Muscle layer of duodenum (tissue), 2 donors: ENCODE measurements around the gene SLC15A4.
"Not testable (repeated sequence)": the region's sequence is repeated elsewhere in the genome, so short reads cannot be mapped to it uniquely, and the experiment has no call there.

Experiments
- H3K27ac ChIP-seq: one replicate; pipeline ENCODE4 v1.7.0; 2013; ENCODE audit warnings: mild to moderate bottlenecking, low read length
- H3K27me3 ChIP-seq: one replicate; pipeline ENCODE4 v1.7.0; 2013; ENCODE audit warnings: low read depth, mild to moderate bottlenecking, control low read depth, low read length
- H3K36me3 ChIP-seq, 2 donors: one replicate each; pipeline ENCODE4 v1.7.0; 2013; ENCODE audit warnings: low read length in 2 of 2, control low read depth in 1 of 2, mild to moderate bottlenecking in 1 of 2; ENCODE audit not compliant: insufficient read depth in 2 of 2, control insufficient read depth in 1 of 2
- H3K4me1 ChIP-seq, 2 donors: one replicate each; pipeline ENCODE4 v1.7.0; 2013; ENCODE audit warnings: low read length in 2 of 2, mild to moderate bottlenecking in 2 of 2, control low read depth in 1 of 2, moderate library complexity in 1 of 2; ENCODE audit not compliant: insufficient read depth in 2 of 2, control insufficient read depth in 1 of 2
- H3K4me3 ChIP-seq, 2 donors: one replicate each; pipeline ENCODE4 v1.7.0; 2013; ENCODE audit warnings: low read length in 2 of 2, low read depth in 1 of 2, mild to moderate bottlenecking in 1 of 2
- H3K9me3 ChIP-seq, 2 donors: one replicate each; pipeline ENCODE4 v1.7.0; 2013; ENCODE audit warnings: low read length in 2 of 2, control low read depth in 1 of 2, mild to moderate bottlenecking in 1 of 2; ENCODE audit not compliant: control insufficient read depth in 1 of 2
- donor health status: healthy.

Gene SLC15A4

GRCh38 chr12:128843538-128843937 lies 19.8 kb upstream of the SLC15A4 start:
- Histone ChIP-seq H3K36me3 (no peaks in the 10 kb centered on the region), H3K4me1 (no peaks in the 10 kb centered on the region), H3K27ac (no peak overlapping the region), H3K27me3 (no peaks in the 10 kb centered on the region), H3K4me3 (no peak overlapping the region), H3K9me3 (no peaks in the 10 kb centered on the region)

- no peaks in the 10 kb centered on the region for H3K27me3 ChIP-seq
- no peaks in the 10 kb centered on the region for H3K36me3 ChIP-seq
- H3K4me3 ChIP-seq: no peak overlapping the region
- no peaks in the 10 kb centered on the region for H3K9me3 ChIP-seq
- no peak overlapping the region for H3K27ac ChIP-seq
- no peaks in the 10 kb centered on the region for H3K4me1 ChIP-seq
These were observed 18.8 kb upstream of the SLC15A4 start for GRCh38 chr12:128842579-128842978.

GRCh38 chr12:128840862-128841468 lies 17.2 kb upstream of the SLC15A4 start:
- Histone ChIP-seq H3K4me3 (no peak overlapping the region), H3K36me3 (no peaks in the 10 kb centered on the region), H3K27me3 (no peaks in the 10 kb centered on the region), H3K27ac (no peak overlapping the region), H3K9me3 (no peaks in the 10 kb centered on the region), H3K4me1 (no peaks in the 10 kb centered on the region)

DNA sequence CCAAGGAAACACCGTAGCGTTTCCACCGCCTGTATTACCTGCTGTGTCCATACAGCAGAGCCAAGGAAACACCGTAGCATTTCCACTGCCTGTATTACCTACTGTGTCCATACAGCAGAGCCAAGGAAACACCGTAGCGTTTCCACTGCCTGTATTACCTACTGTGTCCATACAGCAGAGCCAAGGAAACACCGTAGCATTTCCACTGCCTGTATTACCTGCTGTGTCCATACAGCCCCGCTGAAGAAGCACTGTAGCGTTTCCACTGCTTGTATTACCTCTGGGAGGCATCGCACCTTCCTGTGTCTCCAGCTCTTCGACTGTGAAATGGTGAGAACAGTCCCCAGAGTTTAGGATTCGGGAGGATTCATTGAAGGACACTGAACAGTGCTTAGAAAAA lies 16.1 kb upstream of the SLC15A4 start:
- not testable (repeated sequence) for H3K9me3 ChIP-seq, H3K27ac ChIP-seq, H3K4me3 ChIP-seq, H3K4me1 ChIP-seq, H3K36me3 ChIP-seq, H3K27me3 ChIP-seq

GRCh38 chr12:128833418-128833817 lies 9.7 kb upstream of the SLC15A4 start:
- Histone ChIP-seq H3K4me1 (no peaks in the 10 kb centered on the region), H3K4me3 (no peak overlapping the region), H3K9me3 (no peaks in the 10 kb centered on the region), H3K27me3 (no peaks in the 10 kb centered on the region), H3K27ac (no peak overlapping the region), H3K36me3 (no peaks in the 10 kb centered on the region)

DNA sequence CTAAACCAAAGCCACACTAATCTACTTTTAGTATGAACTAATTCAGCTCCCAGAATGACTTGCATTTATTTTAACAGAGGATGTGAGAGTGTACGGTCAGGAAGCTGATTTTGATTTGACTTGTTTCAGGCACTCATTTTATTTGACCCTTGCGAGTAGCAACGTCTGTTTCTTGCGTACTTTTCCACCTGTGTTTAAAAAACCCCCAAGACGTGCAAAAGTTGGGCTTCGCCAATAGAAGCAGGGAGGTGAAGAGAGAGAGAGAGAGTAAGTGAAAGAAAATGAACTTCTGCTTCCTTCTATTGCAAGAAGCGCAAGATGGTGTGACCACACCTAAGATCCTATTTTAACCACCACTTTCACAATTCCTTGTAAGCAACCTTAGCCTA lies 6.7 kb upstream of the SLC15A4 start:
- Histone ChIP-seq H3K4me1 (no peaks in the 10 kb centered on the region), H3K9me3 (no peaks in the 10 kb centered on the region), H3K27ac (no peak overlapping the region), H3K27me3 (no peaks in the 10 kb centered on the region), H3K36me3 (no peaks in the 10 kb centered on the region), H3K4me3 (no peak overlapping the region)

DNA sequence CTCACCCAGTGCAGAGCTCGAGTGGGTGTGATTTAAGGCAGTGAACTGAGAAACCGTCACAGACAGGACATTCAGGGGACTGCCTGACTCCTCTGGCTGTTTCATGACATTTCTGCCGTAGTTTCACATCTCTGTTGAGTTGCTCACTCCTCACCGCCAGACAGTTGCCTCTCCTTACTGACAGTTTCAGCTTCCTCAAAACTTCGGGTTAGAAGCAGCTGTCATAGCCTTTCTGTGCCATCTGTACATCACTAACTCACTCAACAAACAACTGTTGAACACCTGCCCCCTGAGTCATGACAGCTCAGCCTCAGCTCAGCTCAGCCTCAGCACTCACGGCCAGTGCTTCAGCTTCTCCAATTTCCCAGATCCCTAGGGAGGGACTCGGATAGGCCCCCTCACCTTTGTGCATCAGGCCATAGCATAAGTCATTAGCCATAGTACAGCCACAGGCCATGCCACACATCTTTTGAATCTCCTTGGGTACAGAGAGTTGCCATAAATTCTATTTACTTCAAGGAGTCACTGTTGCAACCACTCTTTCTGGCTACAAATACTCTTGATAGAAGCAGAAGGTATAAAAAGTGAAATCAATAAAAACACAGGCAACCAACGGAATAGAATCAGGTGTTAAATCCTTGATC lies 6.2 kb upstream of the SLC15A4 start:
- H3K27me3 ChIP-seq: no peaks in the 10 kb centered on the region
- H3K27ac ChIP-seq: no peak overlapping the region
- H3K9me3 ChIP-seq: no peaks in the 10 kb centered on the region
- no peaks in the 10 kb centered on the region for H3K36me3 ChIP-seq
- H3K4me1 ChIP-seq: no peaks in the 10 kb centered on the region
- no peak overlapping the region for H3K4me3 ChIP-seq

- Histone ChIP-seq H3K27me3 (no peaks in the 10 kb centered on the region), H3K36me3 (no peaks in the 10 kb centered on the region), H3K4me1 (peaks cover 0 to 8% of the 10 kb centered on the region in 2 donors), H3K4me3 (no peak overlapping the region), H3K9me3 (no peaks in the 10 kb centered on the region), H3K27ac (no peak overlapping the region)
These were observed 4.0 kb upstream of the SLC15A4 start for GRCh38 chr12:128827724-128828123.

DNA sequence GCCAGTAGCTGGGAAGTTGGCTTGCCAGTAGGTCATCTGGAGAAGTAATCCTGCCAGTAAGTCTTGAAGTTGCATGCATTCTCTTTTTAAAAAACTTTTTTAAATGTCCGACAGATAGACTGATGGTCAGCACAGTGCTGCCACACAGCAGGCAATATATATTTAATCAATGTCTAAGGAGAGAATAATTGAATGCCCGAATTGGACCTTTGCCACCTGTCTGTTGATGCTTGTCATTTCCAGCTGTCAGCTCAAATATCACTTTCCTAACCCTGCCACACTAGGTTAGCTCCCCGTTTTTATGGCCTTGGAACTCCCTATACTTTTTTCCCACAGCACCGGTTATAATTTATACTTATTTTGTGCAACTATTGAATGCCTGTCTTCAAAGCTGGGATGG lies 2.1 kb upstream of the SLC15A4 start:
- no peak overlapping the region for H3K27ac ChIP-seq
- no peak overlapping the region for H3K4me3 ChIP-seq
- H3K9me3 ChIP-seq: no peaks in the 10 kb centered on the region
- H3K27me3 ChIP-seq: no peaks in the 10 kb centered on the region
- peaks cover 0 to 26% of the 10 kb centered on the region in 2 donors for H3K4me1 ChIP-seq
- no peaks in the 10 kb centered on the region for H3K36me3 ChIP-seq

DNA sequence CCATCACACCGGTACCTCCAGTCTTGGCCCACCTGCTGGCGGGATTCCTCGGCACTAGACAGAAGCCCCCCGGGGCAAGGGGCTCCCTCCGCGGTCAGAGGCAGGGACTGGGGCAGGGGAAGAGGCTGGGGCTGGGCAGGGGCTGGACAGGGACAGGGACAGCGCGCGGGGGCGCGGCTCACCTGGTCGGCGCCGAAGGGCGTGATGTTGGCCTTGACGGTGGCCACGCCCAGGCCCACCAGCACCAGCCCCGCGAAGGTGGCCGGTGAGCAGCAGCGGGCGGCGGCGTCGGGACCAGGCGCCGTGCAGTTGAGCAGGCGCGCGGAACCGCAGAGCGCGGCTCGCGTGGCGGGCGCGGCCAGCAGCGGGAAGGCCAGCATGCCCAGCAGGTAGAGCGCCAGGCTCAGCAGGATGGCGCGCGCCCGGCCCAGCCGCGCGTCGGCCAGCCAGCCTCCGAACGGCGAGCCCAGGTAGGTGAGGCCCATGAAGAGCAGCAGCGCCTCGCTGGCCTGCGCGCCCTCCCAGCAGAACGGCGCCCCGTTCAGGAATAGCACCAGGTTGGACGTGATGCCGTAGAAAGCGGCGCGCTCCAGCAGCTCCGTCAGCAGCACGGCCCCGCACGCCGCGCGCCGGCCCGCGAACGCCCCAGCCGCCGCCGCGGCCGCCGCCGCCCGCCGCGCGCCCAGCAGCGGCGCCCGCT lies 392 bp downstream of the SLC15A4 start:
- peak overlapping the region; percentile 59 to 93 for H3K4me3 ChIP-seq
- H3K4me1 ChIP-seq: peaks cover 4 to 31% of the 10 kb centered on the region in 2 donors
- peak overlapping the region; percentile 23 for H3K27ac ChIP-seq

GRCh38 chr12:128820723-128821432 lies 2.9 kb downstream of the SLC15A4 start:
- Histone ChIP-seq H3K27ac (no peak overlapping the region), H3K36me3 (no peaks in the 10 kb centered on the region), H3K4me3 (no peak overlapping the region), H3K27me3 (no peaks in the 10 kb centered on the region), H3K9me3 (no peaks in the 10 kb centered on the region), H3K4me1 (peaks cover 17 to 49% of the 10 kb centered on the region in 2 donors)

More for the DNA sequence above, 392 bp downstream of the SLC15A4 start:
- H3K27me3 ChIP-seq: no peaks in the 10 kb centered on the region
- H3K36me3 ChIP-seq: no peaks in the 10 kb centered on the region
- no peaks in the 10 kb centered on the region for H3K9me3 ChIP-seq
